ENCODE results near the gene LIN37. TPM values are rescaled to one million over a fixed set of nuclear protein-coding genes. Genes with fewer than 3 reads are reported as not detected.

LIN37 gene
- total RNA-seq, 1 experiment from 2014 or later: 10.1 TPM

- H3K79me2 ChIP-seq (ENCODE audit: insufficient read depth, low read length): no peaks in the 10 kb centered on the region
- no peak overlapping the region for H3K9ac ChIP-seq (ENCODE audit: low read length)
- no TSS peak for BruUV-seq (replicated peaks)
- H3K4me3 ChIP-seq (replicated peaks in 1 of 2; ENCODE audit: low read depth in 1 of 2, low read length in 2 of 2): no peak overlapping the region
- no peaks in the 10 kb centered on the region for H3K9me3 ChIP-seq (ENCODE audit: control insufficient read depth in 1 of 2, insufficient read depth in 1 of 2, low read depth in 1 of 2, low read length in 2 of 2)
- H3K4me2 ChIP-seq (ENCODE audit: low read length): no peak overlapping the region
- ChIA-PET RAD21 (ENCODE audit: low non-redundant PET in 1 of 2, low total read pairs in 2 of 2, uncharacterized antibody in 2 of 2, unreplicated experiment in 2 of 2) (no interaction called here), POLR2A (no interaction called here), CTCF (no interaction called here)
- H3K27ac ChIP-seq (ENCODE audit: low read depth, low read length): no peak overlapping the region
- H2AFZ ChIP-seq (ENCODE audit: low read depth, low read length, poor library complexity, severe bottlenecking): no peak overlapping the region
- H3K27me3 ChIP-seq (ENCODE audit: insufficient read depth, low read length): no peaks in the 10 kb centered on the region
- ATAC-seq: no peak
- no peaks in the 10 kb centered on the region for H3K9me2 ChIP-seq (ENCODE audit: insufficient read depth)
- H3K36me3 ChIP-seq (ENCODE audit: control insufficient read depth in 1 of 2, insufficient read depth in 2 of 2, low read length in 2 of 2): peaks cover 51 to 64% of the 10 kb centered on the region in 2 experiments
- DNase-seq (ENCODE audit: low read depth, low spot score): no peak
- H3K4me1 ChIP-seq (ENCODE audit: control insufficient read depth in 1 of 2, insufficient read depth in 2 of 2, low read length in 2 of 2): no peaks in the 10 kb centered on the region
- TF ChIP-seq SP1 (IDR thresholded peaks at IDR 0.05; ENCODE audit: low read depth) (no peak), FOSL1 (IDR thresholded peaks at IDR 0.05; ENCODE audit: low read depth) (no peak), RAD21 (IDR thresholded peaks at IDR 0.05; ENCODE audit: low read depth) (no peak), JUND (IDR thresholded peaks at IDR 0.05) (no peak), EZH2phosphoT487 (IDR thresholded peaks at IDR 0.05; ENCODE audit: borderline replicate concordance) (no peak), YY1 (IDR thresholded peaks at IDR 0.05; ENCODE audit: extremely low read depth, insufficient replicate concordance, low read depth, low read length) (no peak), EZH2 (IDR thresholded peaks at IDR 0.05) (no peak), REST (IDR thresholded peaks at IDR 0.05; ENCODE audit: low read depth) (no peak), POLR2A (IDR thresholded peaks at IDR 0.05; ENCODE audit: borderline replicate concordance, extremely low read depth, insufficient read depth, insufficient read length) (no peak), ATF3 (IDR thresholded peaks at IDR 0.05) (no peak), CTCF (IDR thresholded peaks at IDR 0.05 in 2 of 3, conservative IDR thresholded peaks at IDR 0.05 in 1 of 3; ENCODE audit: borderline replicate concordance in 1 of 3, insufficient read depth in 1 of 3, low read depth in 2 of 3, low read length in 2 of 3) (no peak), SRF (IDR thresholded peaks at IDR 0.05; ENCODE audit: low read depth) (no peak), ELF1 (IDR thresholded peaks at IDR 0.05; ENCODE audit: borderline replicate concordance, low read depth) (no peak), ZFX (IDR thresholded peaks at IDR 0.05) (no peak), ZNF274 (IDR thresholded peaks at IDR 0.05; ENCODE audit: low read depth, low read length) (no peak)
- intact Hi-C loops (cut with micrococcal nuclease): no loop called here
- H4K20me1 ChIP-seq (ENCODE audit: insufficient read depth): no peaks in the 10 kb centered on the region
Measured at GRCh38 chr19:35729763-35730162, 18.6 kb upstream of the LIN37 start.

Data from HCT116 (cell line).